ENCODE results near the gene CMTM8. TPM values are rescaled to one million over a fixed set of nuclear protein-coding genes. Genes with fewer than 3 reads are reported as not detected.

The CMTM8 gene
- polyA plus RNA-seq, 6 donors from 2014 or later = 0.44 to 1.3 (median 0.53) TPM; not detected in 1

- no peaks in the 10 kb centered on the region for H3K4me1 Mint-ChIP-seq
- DNase-seq = no peak
- H3K36me3 Mint-ChIP-seq = no peaks in the 10 kb centered on the region
- H3K27ac Mint-ChIP-seq = peak overlapping the region in 3 of 6 donors; percentile 1 to 22 (median 3)
- H3K4me3 Mint-ChIP-seq = peak overlapping the region in 1 of 8 donors; percentile 23
- ATAC-seq (ENCODE audit: low read depth in 2 of 2) = peak in 1 of 2 donors; percentile 39
- H3K9me3 Mint-ChIP-seq = peaks cover 0 to 2% (median 0%) of the 10 kb centered on the region in 7 donors
- no peaks in the 10 kb centered on the region for H3K27me3 Mint-ChIP-seq
Measured at GRCh38 chr3:32347343-32348125, 109.1 kb downstream of the CMTM8 start.

DNA sequence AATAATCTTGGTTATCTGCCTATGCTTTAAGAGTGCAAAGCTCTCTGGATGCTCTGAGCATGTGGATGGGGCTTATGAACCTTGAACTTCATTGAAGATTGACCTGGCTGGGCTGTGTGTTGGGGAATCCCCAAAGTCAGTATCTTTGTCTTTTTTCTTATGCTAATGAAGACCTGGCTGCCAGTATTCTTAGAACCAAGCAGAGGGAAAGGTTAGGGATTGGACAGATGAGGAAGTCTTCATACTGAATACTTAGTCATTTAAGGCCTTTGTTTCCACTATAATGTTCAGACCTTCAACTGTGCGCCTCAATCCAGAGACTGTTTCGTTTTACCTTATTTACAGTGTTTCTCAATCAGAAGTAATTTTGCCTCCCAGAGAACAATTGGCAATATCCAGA is 110.7 kb downstream of the CMTM8 start:
- Mint-ChIP-seq H3K9me3 (peaks cover 0 to 2% (median 0%) of the 10 kb centered on the region in 7 donors), H3K27me3 (no peaks in the 10 kb centered on the region), H3K4me1 (no peaks in the 10 kb centered on the region), H3K4me3 (no peak overlapping the region), H3K27ac (no peak overlapping the region), H3K36me3 (no peaks in the 10 kb centered on the region)
- DNase-seq = no peak
- no peak for ATAC-seq (ENCODE audit: low read depth in 2 of 2)

- ATAC-seq (ENCODE audit: low read depth in 2 of 2) (no peak), DNase-seq (no peak)
- Mint-ChIP-seq H3K4me3 (no peak overlapping the region), H3K36me3 (no peaks in the 10 kb centered on the region), H3K9me3 (no peaks in the 10 kb centered on the region), H3K27ac (no peak overlapping the region), H3K4me1 (no peaks in the 10 kb centered on the region), H3K27me3 (peaks cover 0 to 4% (median 0%) of the 10 kb centered on the region in 3 donors)
Measured at GRCh38 chr3:32352563-32352962, 114.1 kb downstream of the CMTM8 start.

- no peak overlapping the region for H3K4me3 Mint-ChIP-seq
- H3K9me3 Mint-ChIP-seq = no peaks in the 10 kb centered on the region
- peaks cover 0 to 6% (median 0%) of the 10 kb centered on the region in 3 donors for H3K27me3 Mint-ChIP-seq
- no peaks in the 10 kb centered on the region for H3K36me3 Mint-ChIP-seq
- H3K27ac Mint-ChIP-seq = no peak overlapping the region
- ATAC-seq (ENCODE audit: low read depth in 2 of 2) = no peak
- DNase-seq = no peak
- H3K4me1 Mint-ChIP-seq = no peaks in the 10 kb centered on the region
Measured at GRCh38 chr3:32353351-32353750, 114.9 kb downstream of the CMTM8 start.

GRCh38 chr3:32354362-32354778 is 115.9 kb downstream of the CMTM8 start:
- no peak for ATAC-seq (ENCODE audit: low read depth in 2 of 2)
- Mint-ChIP-seq H3K4me3 (no peak overlapping the region), H3K27me3 (peaks cover 0 to 6% (median 0%) of the 10 kb centered on the region in 3 donors), H3K4me1 (no peaks in the 10 kb centered on the region), H3K9me3 (no peaks in the 10 kb centered on the region), H3K27ac (no peak overlapping the region), H3K36me3 (no peaks in the 10 kb centered on the region)
- DNase-seq = no peak

DNA sequence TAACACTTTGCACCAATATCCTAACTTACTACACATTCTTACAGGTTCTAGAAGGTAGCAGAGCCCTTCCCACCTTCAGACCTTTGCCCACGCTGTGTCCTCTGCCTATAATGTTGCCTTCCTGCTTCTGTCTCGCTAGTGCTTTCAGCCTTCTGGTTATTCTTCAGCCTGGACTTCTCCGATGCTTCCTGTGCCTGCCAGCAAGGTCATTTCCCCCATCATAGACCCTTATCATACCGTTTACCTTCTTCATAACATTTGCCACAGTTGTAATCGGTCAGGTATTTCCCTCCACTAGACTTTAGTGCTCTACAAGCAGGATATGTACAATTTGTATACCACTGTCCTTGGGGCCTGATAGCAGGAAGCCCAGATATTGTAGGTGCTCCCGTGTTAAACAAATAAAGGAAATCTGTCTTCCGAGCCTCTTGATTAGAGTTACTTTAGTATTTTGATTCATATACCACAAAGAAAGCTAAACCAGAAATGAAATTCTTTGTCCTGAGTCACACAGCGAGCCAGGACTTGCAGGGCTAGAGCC is 117.3 kb downstream of the CMTM8 start:
- no peaks in the 10 kb centered on the region for H3K9me3 Mint-ChIP-seq
- no peaks in the 10 kb centered on the region for H3K4me1 Mint-ChIP-seq
- peaks cover 0 to 6% (median 0%) of the 10 kb centered on the region in 3 donors for H3K27me3 Mint-ChIP-seq
- H3K36me3 Mint-ChIP-seq = no peaks in the 10 kb centered on the region
- H3K27ac Mint-ChIP-seq = peak overlapping the region in 1 of 6 donors; percentile 19
- no peak overlapping the region for H3K4me3 Mint-ChIP-seq
- ATAC-seq (ENCODE audit: low read depth in 2 of 2) = no peak
- no peak for DNase-seq

DNA sequence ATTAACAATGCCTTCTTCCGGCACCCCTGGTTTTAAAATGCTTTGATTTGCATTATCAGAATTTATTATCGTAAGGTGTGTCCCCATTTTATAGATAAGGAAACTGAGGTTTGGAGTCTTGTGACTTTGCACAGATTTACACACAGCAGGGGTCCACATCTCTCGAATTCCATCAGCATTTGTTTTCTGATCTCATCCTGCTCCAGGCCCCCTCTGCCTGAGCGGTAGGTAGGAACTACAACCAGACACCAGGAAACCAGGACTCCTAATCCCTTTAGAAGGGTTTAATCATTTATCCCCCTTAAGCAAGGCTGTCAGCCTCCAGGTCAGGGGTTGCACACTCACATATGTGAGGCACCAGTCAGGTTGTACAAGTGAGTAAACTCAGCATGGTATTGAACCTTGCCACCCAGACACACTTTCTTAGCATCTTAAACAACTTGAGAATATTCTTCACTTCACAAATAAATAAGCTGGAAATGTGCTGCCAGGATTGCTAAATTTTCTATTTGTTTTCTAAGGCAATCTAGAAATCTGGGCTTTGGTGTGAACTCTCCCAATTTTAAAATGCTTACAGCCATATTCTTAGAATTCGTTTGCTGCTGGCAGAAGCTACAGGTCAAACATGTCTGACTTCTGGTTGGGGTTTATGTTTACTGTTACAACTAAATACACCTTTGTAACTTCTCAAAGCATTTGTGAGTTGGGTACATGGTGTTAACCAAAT is 121.4 kb downstream of the CMTM8 start:
- no peak for ATAC-seq (ENCODE audit: low read depth in 2 of 2)
- no peak for DNase-seq
- H3K27ac Mint-ChIP-seq = no peak overlapping the region
- H3K36me3 Mint-ChIP-seq = no peaks in the 10 kb centered on the region
- H3K4me1 Mint-ChIP-seq = no peaks in the 10 kb centered on the region
- H3K9me3 Mint-ChIP-seq = peaks cover 0 to 2% (median 0%) of the 10 kb centered on the region in 7 donors
- H3K4me3 Mint-ChIP-seq = no peak overlapping the region
- peaks cover 0 to 6% (median 0%) of the 10 kb centered on the region in 3 donors for H3K27me3 Mint-ChIP-seq

DNA sequence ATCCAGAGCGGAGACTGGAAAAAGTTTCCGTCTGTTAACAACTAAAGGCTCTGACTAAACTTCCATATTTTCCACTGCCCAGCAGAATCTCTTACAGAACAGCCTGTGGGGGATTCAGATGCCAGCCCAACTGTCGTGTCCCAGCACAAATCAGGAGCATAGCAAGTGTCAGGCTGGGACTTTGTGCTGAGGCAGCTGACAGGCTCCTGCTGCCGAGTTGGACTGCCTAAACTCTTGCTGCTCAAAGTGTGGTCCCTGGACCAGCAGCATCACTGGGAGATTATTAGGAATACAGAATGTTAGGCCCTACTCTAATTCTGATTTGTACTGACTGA is 122.0 kb downstream of the CMTM8 start:
- no peaks in the 10 kb centered on the region for H3K4me1 Mint-ChIP-seq
- no peak overlapping the region for H3K4me3 Mint-ChIP-seq
- no peak overlapping the region for H3K27ac Mint-ChIP-seq
- H3K27me3 Mint-ChIP-seq = peaks cover 0 to 6% (median 0%) of the 10 kb centered on the region in 3 donors
- no peaks in the 10 kb centered on the region for H3K36me3 Mint-ChIP-seq
- peaks cover 0 to 2% (median 0%) of the 10 kb centered on the region in 7 donors for H3K9me3 Mint-ChIP-seq
- ATAC-seq (ENCODE audit: low read depth in 2 of 2) = no peak
- no peak for DNase-seq

DNA sequence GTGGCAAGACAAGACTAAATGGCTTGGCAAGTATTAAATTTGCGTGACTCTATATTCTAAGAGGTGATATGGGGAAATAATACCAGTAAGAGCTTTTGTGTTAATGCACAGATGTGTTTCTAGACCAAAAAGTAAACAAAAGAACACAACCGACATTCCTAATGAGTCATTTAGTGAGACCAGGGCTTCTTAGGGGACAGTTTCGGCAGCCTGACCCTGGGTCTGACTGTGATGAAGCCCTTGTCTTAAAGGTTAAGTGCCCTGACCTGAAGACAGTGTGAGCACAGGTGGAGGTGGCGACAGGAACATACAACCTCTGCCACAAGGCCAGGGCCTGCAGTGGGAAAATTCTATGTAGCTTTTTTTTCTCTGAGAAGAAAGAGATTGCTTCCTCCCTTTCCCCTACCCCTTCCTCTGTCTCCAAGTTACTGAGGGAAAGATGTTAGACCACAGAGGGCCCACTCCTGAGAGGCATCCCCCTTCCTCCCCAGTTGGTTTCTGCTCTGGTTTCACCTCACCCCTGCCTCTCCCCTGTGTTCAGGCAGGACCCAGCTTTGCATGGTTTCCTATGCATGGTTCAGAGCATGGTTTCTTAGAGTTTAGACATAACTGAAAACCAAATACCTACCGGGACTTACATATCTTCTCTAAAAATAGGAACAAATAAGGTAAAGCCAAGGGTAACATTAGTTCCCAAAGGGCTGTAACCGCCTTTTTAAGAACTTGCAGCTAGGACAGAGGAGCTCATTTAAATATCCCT is 128.3 kb downstream of the CMTM8 start:
- Mint-ChIP-seq H3K9me3 (peaks cover 0 to 2% (median 0%) of the 10 kb centered on the region in 7 donors), H3K36me3 (no peaks in the 10 kb centered on the region), H3K4me1 (peaks cover 12 to 35% (median 30%) of the 10 kb centered on the region in 3 donors), H3K27me3 (peaks cover 0 to 4% (median 0%) of the 10 kb centered on the region in 3 donors), H3K4me3 (peak overlapping the region in 6 of 8 donors; percentile 16 to 81 (median 56)), H3K27ac (peak overlapping the region in 5 of 6 donors; percentile 8 to 65 (median 61))
- ATAC-seq (ENCODE audit: low read depth in 2 of 2) (peak in 1 of 2 donors; percentile 42), DNase-seq (no peak)

DNA sequence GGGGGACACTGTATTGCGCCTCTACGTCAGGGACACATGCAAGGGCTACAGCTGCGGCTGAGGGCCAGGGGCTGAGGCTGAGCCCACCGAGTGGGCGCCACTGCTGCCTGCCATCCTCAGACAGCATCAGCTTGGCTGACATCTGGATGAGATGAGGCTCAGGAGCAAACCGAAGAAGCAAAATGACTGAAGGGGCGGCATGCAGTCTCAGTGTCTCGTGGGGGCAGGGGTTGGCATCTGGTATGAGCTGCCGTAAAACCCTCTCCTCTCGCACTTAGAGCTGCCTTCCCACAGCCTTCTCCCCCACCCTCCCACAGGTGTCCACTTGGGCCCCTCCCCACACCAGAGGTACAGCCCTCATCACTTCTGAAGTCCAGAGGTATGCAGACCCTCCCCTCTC is 129.0 kb downstream of the CMTM8 start:
- Mint-ChIP-seq H3K4me3 (peak overlapping the region in 7 of 8 donors; percentile 16 to 81 (median 54)), H3K36me3 (no peaks in the 10 kb centered on the region), H3K27ac (peak overlapping the region in 4 of 6 donors; percentile 17 to 95 (median 64)), H3K27me3 (peaks cover 0 to 4% (median 0%) of the 10 kb centered on the region in 3 donors), H3K9me3 (peaks cover 0 to 2% (median 0%) of the 10 kb centered on the region in 7 donors), H3K4me1 (peaks cover 12 to 40% (median 34%) of the 10 kb centered on the region in 3 donors)
- ATAC-seq (ENCODE audit: low read depth in 2 of 2) (no peak), DNase-seq (no peak)

- H3K27me3 Mint-ChIP-seq = peaks cover 0 to 4% (median 0%) of the 10 kb centered on the region in 3 donors
- peak; percentile 55 for DNase-seq
- H3K27ac Mint-ChIP-seq = peak overlapping the region; percentile 14 to 80 (median 60)
- H3K9me3 Mint-ChIP-seq = no peaks in the 10 kb centered on the region
- peaks cover 19 to 43% (median 33%) of the 10 kb centered on the region in 3 donors for H3K4me1 Mint-ChIP-seq
- H3K4me3 Mint-ChIP-seq = peak overlapping the region in 5 of 8 donors; percentile 1 to 53 (median 9)
- no peaks in the 10 kb centered on the region for H3K36me3 Mint-ChIP-seq
- peak; percentile 66 to 72 for ATAC-seq (ENCODE audit: low read depth in 2 of 2)
Measured at GRCh38 chr3:32371461-32372212, 133.2 kb downstream of the CMTM8 start.

DNA sequence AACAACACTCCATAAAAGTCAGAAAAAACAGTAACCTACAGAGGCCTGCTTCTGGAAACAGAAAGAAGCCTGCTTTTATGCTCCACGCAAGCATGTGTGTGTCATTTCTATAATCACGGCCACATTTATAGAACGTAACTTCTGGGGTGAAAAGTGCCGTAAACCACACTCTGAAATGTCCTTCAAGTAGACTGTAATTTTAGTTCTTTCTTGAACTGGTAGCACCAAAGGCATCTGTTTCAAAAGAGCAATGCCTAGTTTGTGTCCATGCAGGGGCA is 133.7 kb downstream of the CMTM8 start:
- Mint-ChIP-seq H3K4me3 (peak overlapping the region in 1 of 8 donors; percentile 53), H3K27ac (peak overlapping the region in 2 of 6 donors; percentile 14 to 48), H3K9me3 (no peaks in the 10 kb centered on the region), H3K4me1 (peaks cover 16 to 38% (median 28%) of the 10 kb centered on the region in 3 donors), H3K36me3 (no peaks in the 10 kb centered on the region), H3K27me3 (peaks cover 0 to under 1% (median 0%) of the 10 kb centered on the region in 3 donors)
- no peak for DNase-seq
- ATAC-seq (ENCODE audit: low read depth in 2 of 2) = no peak
